Measurements from ENCODE around the gene USP21. TPM values are rescaled to one million over a fixed set of nuclear protein-coding genes. Genes with fewer than 3 reads are reported as not detected.
A peak's percentile ranks its signal among the peaks of the same experiment; 100 is the strongest.

Gene USP21
- total and polyA plus RNA-seq, 2 of the 13 experiments (the other 11 are each of a cell fraction or from before 2014, with no cell fraction given), result 10.1 to 33.1 TPM

- Histone ChIP-seq H2AFZ (ENCODE audit: low read length) (no peak overlapping the region), H3K27me3 (ENCODE audit: control insufficient read depth in 1 of 2, insufficient read depth in 2 of 2, low read length in 2 of 2) (no peaks in the 10 kb centered on the region; a peak in 1 of 5 replicates), H3K9me3 (ENCODE audit: low read length) (no peaks in the 10 kb centered on the region), H3K9ac (ENCODE audit: insufficient read depth, low read depth, low read length) (peak overlapping the region; percentile 56; the same call in 1 of the 2 replicates), H3K27ac (ENCODE audit: extremely low read length, insufficient read depth, low read length) (peak overlapping the region; percentile 70), H3K79me2 (ENCODE audit: insufficient read depth, low read length) (peaks cover 20% of the 10 kb centered on the region), H3K4me1 (ENCODE audit: insufficient read depth, low read length) (peaks cover 74% of the 10 kb centered on the region), H4K20me1 (ENCODE audit: insufficient read depth, low read length) (no peaks in the 10 kb centered on the region), H3K4me2 (ENCODE audit: low read depth, low read length) (peak overlapping the region; percentile 98), H3K4me3 (replicated peaks in 1 of 3; ENCODE audit: insufficient read depth in 1 of 3, low read depth in 2 of 3, low read length in 3 of 3) (peak overlapping the region; percentile 23 to 85 (median 56); a peak in 5 of 6 replicates), H3K36me3 (replicated peaks in 1 of 2; ENCODE audit: control insufficient read depth in 1 of 2, insufficient read depth in 2 of 2, low read length in 2 of 2) (peaks cover 0 to 15% of the 10 kb centered on the region in 2 experiments; a peak in 3 of 5 replicates)
- ATAC-seq (no peak), FAIRE-seq (no peak), DNase-seq (ENCODE audit: low spot score) (no peak)
- 57% methylated on average over 5 of the region's 5 CpGs for WGBS (ENCODE audit: low lambda C conversion rate)
- intact Hi-C loops (cut with micrococcal nuclease; ENCODE audit: unreplicated experiment), result no loop called here
- ChIA-PET POLR2A (interaction anchor here (1.2 to 3.5 kb wide), 7 partner anchors 19 to 190 kb away, joined by 3 to 44 read pairs (median 8); partner anchors contain the start of genes APOA2, CFAP126, SDHC and TOMM40L), CTCF (ENCODE audit: low intra/inter-chr PET ratio, low total read pairs) (no interaction called here)
- in situ Hi-C loops (cut with HindIII; ENCODE audit: extremely low pct_ligation_motif_present, low pct_unique_long_range_greater_than_20kb), result loop anchor here (5.0 kb wide), 1 partner anchor 183 kb away; no protein-coding TSS in a partner anchor
- no TSS peak for BruUV-seq (replicated peaks)
- TF ChIP-seq ZNF383 (CRISPR knock-in tag; IDR thresholded peaks at IDR 0.05; ENCODE audit: borderline replicate concordance), result 0 out of 2 replicates have a peak, but pooled peaks have one; percentile 37
- TF ChIP-seq, protein P1, sequence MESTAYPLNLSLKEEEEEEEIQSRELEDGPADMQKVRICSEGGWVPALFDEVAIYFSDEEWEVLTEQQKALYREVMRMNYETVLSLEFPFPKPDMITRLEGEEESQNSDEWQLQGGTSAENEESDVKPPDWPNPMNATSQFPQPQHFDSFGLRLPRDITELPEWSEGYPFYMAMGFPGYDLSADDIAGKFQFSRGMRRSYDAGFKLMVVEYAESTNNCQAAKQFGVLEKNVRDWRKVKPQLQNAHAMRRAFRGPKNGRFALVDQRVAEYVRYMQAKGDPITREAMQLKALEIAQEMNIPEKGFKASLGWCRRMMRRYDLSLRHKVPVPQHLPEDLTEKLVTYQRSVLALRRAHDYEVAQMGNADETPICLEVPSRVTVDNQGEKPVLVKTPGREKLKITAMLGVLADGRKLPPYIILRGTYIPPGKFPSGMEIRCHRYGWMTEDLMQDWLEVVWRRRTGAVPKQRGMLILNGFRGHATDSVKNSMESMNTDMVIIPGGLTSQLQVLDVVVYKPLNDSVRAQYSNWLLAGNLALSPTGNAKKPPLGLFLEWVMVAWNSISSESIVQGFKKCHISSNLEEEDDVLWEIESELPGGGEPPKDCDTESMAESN (CRISPR knock-in tag; conservative IDR thresholded peaks at IDR 0.05), result no peak
These were observed 40.3 kb downstream of the USP21 start for GRCh38 chr1:161199506-161200139.

DNA sequence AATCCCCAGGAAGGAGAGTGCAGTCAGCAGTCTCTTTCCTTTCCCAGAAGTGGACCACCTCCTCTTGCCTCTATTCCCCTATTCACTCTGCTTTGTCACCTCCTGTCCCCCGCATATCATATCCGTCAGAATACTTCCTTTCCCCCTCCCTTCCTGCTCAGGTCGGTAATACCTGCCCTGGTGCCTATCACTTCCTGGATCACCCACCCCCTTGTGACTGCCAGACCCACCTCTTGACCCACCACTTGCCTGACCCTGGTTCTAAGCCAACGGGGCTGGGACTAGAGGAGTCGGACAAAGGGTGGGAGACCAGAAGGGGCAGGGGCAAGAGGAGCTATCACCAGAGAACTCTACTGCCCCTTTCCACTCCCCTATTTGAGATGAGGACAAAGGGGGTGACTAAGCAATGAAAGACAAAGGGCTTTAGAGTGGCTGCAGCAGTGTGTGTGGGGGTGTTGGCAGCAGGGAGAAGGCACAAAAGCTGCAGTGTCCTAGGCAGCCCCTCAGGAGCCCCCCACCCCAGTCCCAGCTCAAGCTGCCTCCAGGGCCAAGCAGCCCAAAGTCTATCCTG lies 41.2 kb downstream of the USP21 start:
- no TSS peak for BruUV-seq (replicated peaks)
- DNase-seq (ENCODE audit: low spot score), result peak; percentile 70
- intact Hi-C loops (cut with micrococcal nuclease; ENCODE audit: unreplicated experiment) (no loop called here), in situ Hi-C loops (cut with HindIII; ENCODE audit: extremely low pct_ligation_motif_present, low pct_unique_long_range_greater_than_20kb) (no loop called here)
- Histone ChIP-seq H3K4me2 (ENCODE audit: low read depth, low read length) (peak overlapping the region; percentile 98), H3K79me2 (ENCODE audit: insufficient read depth, low read length) (peaks cover 22% of the 10 kb centered on the region), H3K36me3 (replicated peaks in 1 of 2; ENCODE audit: control insufficient read depth in 1 of 2, insufficient read depth in 2 of 2, low read length in 2 of 2) (peaks cover 0 to 21% of the 10 kb centered on the region in 2 experiments; a peak in 3 of 5 replicates), H3K27me3 (ENCODE audit: control insufficient read depth in 1 of 2, insufficient read depth in 2 of 2, low read length in 2 of 2) (no peaks in the 10 kb centered on the region; a peak in 1 of 5 replicates), H3K9ac (ENCODE audit: insufficient read depth, low read depth, low read length) (peak overlapping the region; percentile 56), H3K4me3 (replicated peaks in 1 of 3; ENCODE audit: insufficient read depth in 1 of 3, low read depth in 2 of 3, low read length in 3 of 3) (peak overlapping the region in 2 of 3 experiments; percentile 31 to 85; a peak in 4 of 6 replicates), H4K20me1 (ENCODE audit: insufficient read depth, low read length) (no peaks in the 10 kb centered on the region), H2AFZ (ENCODE audit: low read length) (peak overlapping the region; percentile 37), H3K27ac (ENCODE audit: extremely low read length, insufficient read depth, low read length) (peak overlapping the region; percentile 70), H3K4me1 (ENCODE audit: insufficient read depth, low read length) (peaks cover 83% of the 10 kb centered on the region), H3K9me3 (ENCODE audit: low read length) (no peaks in the 10 kb centered on the region)
- 33% methylated on average over 5 of the region's 5 CpGs for WGBS (ENCODE audit: low lambda C conversion rate)
- ATAC-seq, result no peak
- CTCF ChIA-PET (ENCODE audit: low intra/inter-chr PET ratio, low total read pairs), result no interaction called here
- POLR2A ChIA-PET, result interaction anchor here (0.7 to 13.8 kb wide), 4 partner anchors 21 to 189 kb away, joined by 3 to 357 read pairs (median 14); partner anchors contain the start of genes APOA2, SDHC and TOMM40L
- FAIRE-seq, result no peak
- TF ChIP-seq IRF2 (CRISPR knock-in tag; IDR thresholded peaks at IDR 0.05) (0 out of 2 replicates have a peak, but pooled peaks have one; percentile 10), GABPA (IDR thresholded peaks at IDR 0.05; ENCODE audit: low read depth, low read length) (0 out of 2 replicates have a peak, but pooled peaks have one; percentile 12), GABPA (CRISPR knock-in tag; IDR thresholded peaks at IDR 0.05; ENCODE audit: low read depth) (no peak), SOX13 (IDR thresholded peaks at IDR 0.05) (no peak), SOX13 (CRISPR knock-in tag; conservative IDR thresholded peaks at IDR 0.05 in 1 of 2, IDR thresholded peaks at IDR 0.05 in 1 of 2) (peak in 1 of 2 experiments; percentile 53; a peak in 1 of 4 replicates), PITX1 (CRISPR knock-in tag; IDR thresholded peaks at IDR 0.05) (0 out of 2 replicates have a peak, but pooled peaks have one; percentile 33), ELF3 (CRISPR knock-in tag; IDR thresholded peaks at IDR 0.05) (peak; percentile 55; the same call in 1 of the 2 replicates)
- TF ChIP-seq, protein P2, sequence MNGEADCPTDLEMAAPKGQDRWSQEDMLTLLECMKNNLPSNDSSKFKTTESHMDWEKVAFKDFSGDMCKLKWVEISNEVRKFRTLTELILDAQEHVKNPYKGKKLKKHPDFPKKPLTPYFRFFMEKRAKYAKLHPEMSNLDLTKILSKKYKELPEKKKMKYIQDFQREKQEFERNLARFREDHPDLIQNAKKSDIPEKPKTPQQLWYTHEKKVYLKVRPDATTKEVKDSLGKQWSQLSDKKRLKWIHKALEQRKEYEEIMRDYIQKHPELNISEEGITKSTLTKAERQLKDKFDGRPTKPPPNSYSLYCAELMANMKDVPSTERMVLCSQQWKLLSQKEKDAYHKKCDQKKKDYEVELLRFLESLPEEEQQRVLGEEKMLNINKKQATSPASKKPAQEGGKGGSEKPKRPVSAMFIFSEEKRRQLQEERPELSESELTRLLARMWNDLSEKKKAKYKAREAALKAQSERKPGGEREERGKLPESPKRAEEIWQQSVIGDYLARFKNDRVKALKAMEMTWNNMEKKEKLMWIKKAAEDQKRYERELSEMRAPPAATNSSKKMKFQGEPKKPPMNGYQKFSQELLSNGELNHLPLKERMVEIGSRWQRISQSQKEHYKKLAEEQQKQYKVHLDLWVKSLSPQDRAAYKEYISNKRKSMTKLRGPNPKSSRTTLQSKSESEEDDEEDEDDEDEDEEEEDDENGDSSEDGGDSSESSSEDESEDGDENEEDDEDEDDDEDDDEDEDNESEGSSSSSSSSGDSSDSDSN (CRISPR knock-in tag; IDR thresholded peaks at IDR 0.05), result 0 out of 2 replicates have a peak, but pooled peaks have one; percentile 19
- TF ChIP-seq, protein P3, sequence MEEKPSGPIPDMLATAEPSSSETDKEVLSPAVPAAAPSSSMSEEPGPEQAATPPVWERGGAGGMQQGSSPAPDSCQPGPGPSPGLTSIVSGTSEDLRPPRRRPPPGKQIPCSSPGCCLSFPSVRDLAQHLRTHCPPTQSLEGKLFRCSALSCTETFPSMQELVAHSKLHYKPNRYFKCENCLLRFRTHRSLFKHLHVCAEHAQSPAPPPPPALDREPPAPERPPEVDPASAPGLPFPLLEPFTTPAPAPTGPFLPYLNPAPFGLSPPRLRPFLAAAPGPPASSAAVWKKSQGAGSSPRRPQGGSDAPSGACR (CRISPR knock-in tag; IDR thresholded peaks at IDR 0.05), result no peak
